ENCODE data around the gene DCDC1. TPM values are rescaled to one million over a fixed set of nuclear protein-coding genes. Genes with fewer than 3 reads are reported as not detected.

Gene DCDC1
- total RNA-seq, 4 donors from 2014 or later = 0.26 to 8.0 (median 1.5) TPM

DNA sequence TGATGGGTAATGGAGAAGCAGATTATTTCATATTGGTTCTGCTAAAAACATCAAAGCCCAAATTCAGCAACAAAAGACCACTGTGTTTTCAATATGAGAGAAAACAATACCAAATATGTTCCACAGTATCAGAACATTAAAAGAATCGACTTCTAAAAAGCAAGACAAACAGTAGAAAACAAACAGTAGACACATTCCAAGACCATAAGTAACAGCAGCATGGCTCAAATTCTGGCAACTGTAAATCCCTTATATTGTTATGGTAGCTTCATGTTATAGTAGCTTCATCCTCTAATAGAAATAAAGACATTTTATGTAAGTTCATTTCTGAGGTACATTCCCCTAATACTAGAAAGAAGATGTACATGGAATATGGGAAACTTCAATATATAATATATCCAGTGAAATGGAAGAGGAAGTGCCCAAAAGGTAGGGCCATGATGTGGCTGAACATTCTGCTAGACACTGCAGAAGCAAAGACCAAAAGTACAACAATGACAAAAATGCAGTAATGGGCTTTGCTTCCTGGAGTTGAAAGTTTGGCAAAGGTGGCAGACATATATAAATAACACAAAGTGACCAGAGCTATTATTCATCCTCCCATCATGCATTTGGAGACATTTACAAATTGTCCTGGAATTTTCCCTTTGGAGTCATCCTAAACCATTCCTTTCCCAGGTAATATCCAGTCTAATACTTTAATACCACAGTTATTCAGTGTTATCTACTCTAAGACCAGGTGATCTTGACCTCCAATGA, 299.9 kb downstream of the DCDC1 start:
- intact Hi-C loops (cut with DNase I; ENCODE audit: low total_unique reads) = no loop called here
- Histone ChIP-seq H3K27ac (no peak overlapping the region), H3K36me3 (no peaks in the 10 kb centered on the region), H3K4me3 (no peak overlapping the region), H3K4me1 (no peaks in the 10 kb centered on the region), H3K27me3 (no peaks in the 10 kb centered on the region), H3K9me3 (no peaks in the 10 kb centered on the region)
- no peak for TF ChIP-seq POLR2A (IDR thresholded peaks at IDR 0.05)
- TF ChIP-seq, protein P1, sequence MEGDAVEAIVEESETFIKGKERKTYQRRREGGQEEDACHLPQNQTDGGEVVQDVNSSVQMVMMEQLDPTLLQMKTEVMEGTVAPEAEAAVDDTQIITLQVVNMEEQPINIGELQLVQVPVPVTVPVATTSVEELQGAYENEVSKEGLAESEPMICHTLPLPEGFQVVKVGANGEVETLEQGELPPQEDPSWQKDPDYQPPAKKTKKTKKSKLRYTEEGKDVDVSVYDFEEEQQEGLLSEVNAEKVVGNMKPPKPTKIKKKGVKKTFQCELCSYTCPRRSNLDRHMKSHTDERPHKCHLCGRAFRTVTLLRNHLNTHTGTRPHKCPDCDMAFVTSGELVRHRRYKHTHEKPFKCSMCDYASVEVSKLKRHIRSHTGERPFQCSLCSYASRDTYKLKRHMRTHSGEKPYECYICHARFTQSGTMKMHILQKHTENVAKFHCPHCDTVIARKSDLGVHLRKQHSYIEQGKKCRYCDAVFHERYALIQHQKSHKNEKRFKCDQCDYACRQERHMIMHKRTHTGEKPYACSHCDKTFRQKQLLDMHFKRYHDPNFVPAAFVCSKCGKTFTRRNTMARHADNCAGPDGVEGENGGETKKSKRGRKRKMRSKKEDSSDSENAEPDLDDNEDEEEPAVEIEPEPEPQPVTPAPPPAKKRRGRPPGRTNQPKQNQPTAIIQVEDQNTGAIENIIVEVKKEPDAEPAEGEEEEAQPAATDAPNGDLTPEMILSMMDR (IDR thresholded peaks at IDR 0.05) = no peak
- no peak for DNase-seq

DNA sequence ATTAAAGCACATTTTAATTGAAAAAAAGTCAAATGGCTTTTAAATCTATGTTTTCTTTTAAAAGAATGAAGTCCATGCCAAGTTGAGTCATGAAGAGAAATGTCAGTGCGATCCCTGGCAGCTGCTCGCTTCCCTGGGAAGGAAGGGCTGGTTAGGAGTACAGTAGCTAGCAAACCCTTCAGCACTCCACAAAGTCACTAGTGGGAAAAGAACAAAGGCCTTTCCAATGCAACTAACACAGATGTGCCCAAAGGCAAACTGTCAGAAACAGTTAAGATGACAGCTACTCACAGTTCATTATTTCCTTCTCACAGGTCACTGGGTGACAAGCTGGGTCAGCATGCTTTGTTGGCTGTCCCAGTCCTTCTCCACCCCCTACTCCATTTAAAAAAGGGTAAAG, 308.7 kb downstream of the DCDC1 start:
- H3K27me3 ChIP-seq = no peaks in the 10 kb centered on the region
- intact Hi-C loops (cut with DNase I; ENCODE audit: low total_unique reads) = no loop called here
- no peak for DNase-seq
- no peak for TF ChIP-seq POLR2A (IDR thresholded peaks at IDR 0.05)
- TF ChIP-seq, protein P1 (IDR thresholded peaks at IDR 0.05) = no peak
- H3K36me3 ChIP-seq = no peaks in the 10 kb centered on the region
- no peak overlapping the region for H3K27ac ChIP-seq
- no peak overlapping the region for H3K4me3 ChIP-seq
- no peaks in the 10 kb centered on the region for H3K9me3 ChIP-seq
- H3K4me1 ChIP-seq = no peaks in the 10 kb centered on the region

DNA sequence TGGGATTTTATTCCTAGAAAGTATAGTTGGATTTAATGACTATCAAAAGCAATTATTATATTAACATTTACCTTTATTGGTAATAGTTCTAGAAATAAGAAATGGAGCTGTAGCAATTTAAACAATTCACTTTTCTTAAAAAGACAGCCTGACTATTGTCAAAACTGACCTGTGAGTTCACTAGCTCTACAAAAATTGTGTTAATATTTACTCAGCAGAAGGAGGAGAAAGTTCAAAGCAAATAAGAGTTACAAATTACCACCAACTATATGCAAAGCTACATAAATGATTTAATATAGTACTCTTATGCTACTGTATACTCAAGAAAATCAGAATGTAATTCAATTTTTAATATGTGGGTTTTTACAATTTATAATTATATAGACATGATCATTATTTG, 310.0 kb downstream of the DCDC1 start:
- Histone ChIP-seq H3K9me3 (no peaks in the 10 kb centered on the region), H3K27me3 (no peaks in the 10 kb centered on the region), H3K4me1 (no peaks in the 10 kb centered on the region), H3K36me3 (no peaks in the 10 kb centered on the region), H3K4me3 (no peak overlapping the region), H3K27ac (no peak overlapping the region)
- no peak for DNase-seq
- intact Hi-C loops (cut with DNase I; ENCODE audit: low total_unique reads) = no loop called here
- no peak for TF ChIP-seq POLR2A (IDR thresholded peaks at IDR 0.05)
- TF ChIP-seq, protein P1 (IDR thresholded peaks at IDR 0.05) = no peak

DNA sequence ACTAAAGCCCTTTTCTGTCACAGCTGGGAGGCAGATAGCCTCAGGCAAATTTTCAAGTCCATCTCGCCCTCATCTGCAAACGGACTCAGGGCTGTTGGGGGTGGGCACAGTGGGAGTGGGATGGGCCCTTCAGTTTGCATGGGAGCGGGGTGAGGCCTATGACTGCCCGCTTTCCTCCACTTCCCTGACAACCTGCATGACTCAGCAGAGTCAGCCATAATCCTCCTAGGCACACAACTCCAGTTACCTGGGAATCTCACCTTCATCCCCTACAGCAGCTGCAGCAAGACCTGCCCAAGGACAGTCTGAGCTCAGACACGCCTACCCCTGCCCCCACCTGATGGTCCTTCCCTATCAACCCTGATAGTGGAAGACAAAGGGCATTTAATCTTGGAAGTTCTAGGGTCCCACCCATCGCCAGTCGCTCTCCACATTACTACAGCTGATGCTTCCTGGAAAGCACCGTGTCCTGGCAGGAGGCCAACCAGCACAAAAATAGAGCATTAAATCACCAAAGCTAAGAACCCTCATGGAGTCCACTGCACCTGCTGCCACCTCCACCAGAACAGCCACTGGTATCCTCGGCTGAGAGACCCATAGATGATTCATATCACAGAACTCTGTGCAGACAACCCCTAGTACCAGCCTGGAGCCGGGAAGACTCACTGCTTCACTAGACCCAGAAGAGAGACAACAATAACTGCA, 319.3 kb downstream of the DCDC1 start:
- no peak for DNase-seq
- Histone ChIP-seq H3K36me3 (no peaks in the 10 kb centered on the region), H3K4me1 (no peaks in the 10 kb centered on the region), H3K27ac (no peak overlapping the region), H3K4me3 (no peak overlapping the region), H3K9me3 (no peaks in the 10 kb centered on the region), H3K27me3 (no peaks in the 10 kb centered on the region)
- no peak for TF ChIP-seq POLR2A (IDR thresholded peaks at IDR 0.05)
- TF ChIP-seq, protein P1 (IDR thresholded peaks at IDR 0.05) = no peak
- intact Hi-C loops (cut with DNase I; ENCODE audit: low total_unique reads) = no loop called here

DNA sequence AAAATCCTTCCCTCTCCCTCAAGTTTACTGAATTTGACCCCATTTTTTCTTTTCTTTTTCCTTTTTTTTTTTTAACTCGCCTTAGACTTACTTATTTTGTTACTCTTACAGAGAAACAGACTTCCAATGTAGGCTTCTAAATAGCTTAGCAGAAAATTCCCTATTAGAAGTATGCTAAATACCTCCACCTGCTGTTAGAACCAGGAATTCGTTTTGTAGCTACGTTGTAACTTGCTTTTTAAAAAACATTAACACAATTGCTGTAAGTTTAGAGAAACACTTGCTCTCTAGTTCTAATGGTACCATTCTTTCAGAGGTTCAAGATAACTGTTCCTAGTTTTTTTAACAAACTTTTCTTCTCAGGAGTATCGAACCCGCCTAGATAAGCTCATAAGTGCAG, 324.2 kb downstream of the DCDC1 start:
- Histone ChIP-seq H3K4me3 (no peak overlapping the region), H3K36me3 (no peaks in the 10 kb centered on the region), H3K4me1 (no peaks in the 10 kb centered on the region), H3K27ac (no peak overlapping the region), H3K9me3 (no peaks in the 10 kb centered on the region), H3K27me3 (no peaks in the 10 kb centered on the region)
- no peak for DNase-seq
- intact Hi-C loops (cut with DNase I; ENCODE audit: low total_unique reads) = no loop called here
- TF ChIP-seq, protein P1 (IDR thresholded peaks at IDR 0.05) = no peak
- TF ChIP-seq POLR2A (IDR thresholded peaks at IDR 0.05) = no peak

All from uterus (tissue), 4 donors.